Endometrial microvascular endothelial cells (primary cell): ENCODE data around the gene TAOK2. TPM values are rescaled to one million over a fixed set of nuclear protein-coding genes. Genes with fewer than 3 reads are reported as not detected.
"Not testable (repeated sequence)": the region's sequence is repeated elsewhere in the genome, so short reads cannot be mapped to it uniquely, and the experiment has no call there.

Experiments
- in situ Hi-C: cut with HindIII; loops from 2 replicates; pipeline ENCODE4 v1.10.0; 2017; ENCODE audit warnings: low sequenced_read_pairs, low pct_unique_long_range_greater_than_20kb; ENCODE audit errors: inconsistent ontology term
- total RNA-seq: library from RNA; depleted of rRNA; stranded (reverse); fragments of >200 nt; gene quantifications from one replicate; pipeline ENCODE4 v1.2.3, GENCODE V29; 2015; ENCODE audit errors: inconsistent ontology term

Gene TAOK2
- 87.5 TPM for total RNA-seq

DNA sequence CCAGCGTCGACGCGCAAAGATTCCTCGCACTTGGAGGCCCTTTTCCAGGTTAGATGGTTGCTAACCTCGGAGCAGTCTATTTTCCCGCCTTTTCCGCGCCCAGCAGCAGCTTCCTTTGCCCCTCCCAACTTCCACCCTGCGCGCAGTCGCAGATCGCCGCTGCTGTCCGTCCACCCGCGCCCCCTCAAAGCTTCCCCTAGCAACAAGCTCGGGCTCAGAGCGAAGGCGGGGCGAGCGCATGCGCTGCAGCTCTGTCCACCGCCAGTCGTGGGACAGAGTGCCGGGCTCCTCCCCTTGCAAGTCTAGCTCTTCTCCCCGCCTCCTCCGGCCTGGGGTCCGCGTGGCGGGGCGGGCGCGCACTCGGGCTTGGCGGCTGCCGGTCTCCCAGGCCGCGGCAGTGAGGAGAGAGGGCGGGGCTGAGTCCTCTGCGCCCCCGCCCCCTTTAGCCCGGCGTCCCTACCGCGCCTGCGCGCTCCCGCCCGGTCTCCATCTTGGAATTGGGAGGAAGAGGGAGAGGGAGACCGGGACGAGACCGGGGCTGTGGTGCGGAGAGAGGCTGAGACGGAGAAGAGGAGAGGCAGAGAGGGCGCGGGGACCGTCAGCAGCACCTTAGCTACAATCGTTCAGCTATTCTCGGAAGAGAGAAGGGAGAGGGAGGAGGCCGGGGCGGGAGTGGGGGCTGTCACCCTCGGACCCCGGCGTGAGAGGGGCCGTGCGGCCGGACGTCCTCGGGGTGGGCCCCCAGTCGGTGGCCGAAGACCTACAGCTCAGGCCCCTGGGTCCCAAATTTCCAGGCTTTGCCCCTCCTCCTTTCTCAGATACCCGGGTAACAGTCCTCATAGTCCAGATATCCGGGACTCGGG lies at the start of gene TAOK2:
Gene TAOK2 (plus strand): TSS at position 485 of the 863 bp plus-strand sequence. CDS start 3,905 bp downstream, outside the sequence.
- in situ Hi-C loops: no loop called here

DNA sequence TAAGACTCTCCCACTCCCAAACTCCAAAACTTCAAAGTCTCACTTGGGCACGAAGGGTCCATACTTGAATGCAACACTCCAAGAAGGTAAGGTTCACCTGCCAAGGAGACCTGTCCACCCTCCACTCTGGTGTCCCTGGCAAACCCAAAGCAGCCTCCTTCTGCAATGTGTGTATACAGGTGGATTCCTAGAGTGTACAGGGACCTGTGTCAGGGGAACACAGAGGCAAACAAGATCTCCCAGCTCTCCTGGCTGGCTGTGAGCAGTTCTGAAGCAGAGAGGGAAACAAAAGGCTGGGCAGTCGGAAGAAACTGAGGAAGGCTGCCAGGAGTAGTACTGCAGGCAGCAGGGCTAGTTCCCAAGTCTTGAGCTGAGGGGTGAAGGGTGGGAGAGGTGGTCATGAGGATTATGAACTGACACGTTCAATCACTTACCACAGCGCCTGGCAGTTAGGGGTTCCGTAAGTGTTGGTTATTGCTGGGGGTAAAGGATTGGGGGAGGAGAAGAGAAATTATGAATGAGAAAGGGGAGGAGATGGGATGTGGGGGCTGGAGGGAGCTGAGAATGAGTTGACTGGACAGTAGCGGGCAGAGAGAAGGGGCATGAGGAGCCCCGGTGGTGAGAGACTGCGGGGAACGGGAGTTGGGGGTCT lies 48.4 kb upstream of the TAOK2 start:
- in situ Hi-C loops: no loop called here

DNA sequence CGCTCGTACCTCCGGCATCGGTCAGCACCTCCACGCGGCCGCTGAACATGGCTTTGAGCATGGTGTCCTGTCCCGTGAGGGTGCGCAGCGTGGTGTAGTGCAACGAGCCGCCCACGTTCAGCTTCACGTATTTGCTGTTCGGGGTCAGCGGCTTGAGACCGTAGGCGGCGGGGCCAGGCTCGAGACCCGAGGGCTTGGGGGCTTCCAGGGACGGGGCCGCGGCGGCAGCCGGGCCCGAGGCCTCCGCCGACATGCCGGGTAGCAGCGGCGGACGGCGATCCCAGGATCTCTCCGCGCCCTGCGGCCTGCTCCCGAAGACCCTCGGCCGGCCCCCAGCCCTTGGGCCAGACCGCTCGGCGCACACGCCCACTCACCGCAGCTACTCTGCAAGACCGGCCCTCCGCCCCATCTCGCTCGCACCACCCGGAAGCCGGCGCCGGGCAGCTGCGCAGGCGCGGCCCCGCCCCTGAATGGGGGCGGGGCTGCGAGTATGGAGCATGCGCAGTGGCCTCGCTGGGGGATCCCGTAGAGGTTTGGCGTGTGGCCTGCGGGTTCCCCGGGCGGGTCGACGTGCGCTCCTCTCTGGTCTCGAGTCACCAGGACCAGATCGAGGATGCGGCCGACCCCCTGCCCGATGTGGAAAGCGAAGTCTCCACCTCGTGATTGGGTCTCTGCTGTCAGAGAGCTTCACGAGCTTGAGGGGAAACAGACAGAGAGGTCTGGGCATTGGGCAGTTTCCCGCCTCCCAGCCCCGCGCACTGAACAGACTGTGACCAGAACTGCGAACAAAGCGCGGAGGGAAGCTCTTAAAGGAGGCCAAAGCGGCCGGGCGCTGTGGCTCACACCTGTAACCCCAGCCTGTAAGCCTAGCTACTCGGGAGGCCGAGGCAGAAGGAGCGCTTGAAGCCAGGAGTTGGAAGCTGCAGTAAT lies 47.6 kb upstream of the TAOK2 start, which contains the start of gene KCTD13:
Gene KCTD13 (minus strand): TSS at position 446 of the 930 bp plus-strand sequence. CDS start 193 bp downstream, at position 253.
- in situ Hi-C loops: no loop called here

DNA sequence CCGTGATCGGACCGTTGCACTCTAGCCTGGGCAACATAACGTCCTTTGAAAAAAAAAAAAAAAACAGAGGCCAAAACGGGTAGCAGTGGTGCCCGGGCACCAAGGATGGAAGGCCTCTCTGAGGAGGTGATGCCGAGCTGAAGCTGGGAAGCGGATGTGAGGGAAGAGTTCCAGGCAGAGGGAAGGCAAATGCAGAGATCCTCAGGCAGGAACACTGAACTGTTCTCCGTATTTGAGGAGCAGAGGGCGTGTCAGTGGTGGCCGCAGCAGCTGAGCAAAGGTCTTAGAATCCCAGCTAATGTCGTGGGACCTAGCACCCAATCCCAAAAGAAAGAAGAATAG lies 47.0 kb upstream of the TAOK2 start:
- in situ Hi-C loops: no loop called here

DNA sequence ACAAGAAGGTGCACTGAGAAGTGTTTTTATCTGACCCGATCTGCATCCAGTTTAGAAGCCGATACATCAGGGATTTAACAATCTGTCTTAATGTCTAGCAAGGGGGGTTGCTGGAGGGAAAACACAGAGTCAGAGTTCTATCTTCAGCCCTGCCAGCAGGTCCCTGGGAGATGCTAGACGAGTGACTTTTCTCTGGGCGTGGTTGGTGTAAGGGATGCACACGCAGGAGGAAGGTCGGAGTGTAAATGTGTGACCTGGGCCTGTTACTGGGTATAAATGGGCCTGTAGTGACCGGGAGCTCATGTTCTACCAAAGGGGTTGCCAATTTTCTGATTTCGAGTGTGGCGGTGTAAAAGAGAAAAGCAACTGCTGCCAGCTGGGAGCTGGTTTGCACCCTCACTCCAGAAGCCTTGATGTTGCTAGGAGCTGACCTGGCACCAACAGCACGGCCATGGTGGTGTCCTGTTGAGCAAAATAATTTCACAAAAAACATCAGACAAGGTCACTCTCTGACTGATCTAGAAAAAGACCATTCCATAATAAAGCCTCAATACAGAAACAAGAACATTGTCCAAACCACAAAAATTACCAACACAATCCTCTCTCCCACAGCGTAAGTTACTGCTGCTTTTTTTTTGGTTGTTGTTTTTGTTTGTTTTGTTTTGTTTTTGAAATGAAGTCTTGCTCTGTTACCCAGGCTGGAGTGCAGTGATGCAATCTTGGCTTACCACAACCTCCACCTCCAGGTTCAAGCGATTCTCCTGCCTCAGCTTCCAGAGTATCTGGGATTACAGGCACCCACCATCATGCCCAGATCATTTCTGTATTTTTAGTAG lies 46.4 kb upstream of the TAOK2 start:
- in situ Hi-C loops: no loop called here

- in situ Hi-C loops: not testable (repeated sequence)
These were observed 41.9 kb upstream of the TAOK2 start for GRCh38 chr16:29931750-29932149.

DNA sequence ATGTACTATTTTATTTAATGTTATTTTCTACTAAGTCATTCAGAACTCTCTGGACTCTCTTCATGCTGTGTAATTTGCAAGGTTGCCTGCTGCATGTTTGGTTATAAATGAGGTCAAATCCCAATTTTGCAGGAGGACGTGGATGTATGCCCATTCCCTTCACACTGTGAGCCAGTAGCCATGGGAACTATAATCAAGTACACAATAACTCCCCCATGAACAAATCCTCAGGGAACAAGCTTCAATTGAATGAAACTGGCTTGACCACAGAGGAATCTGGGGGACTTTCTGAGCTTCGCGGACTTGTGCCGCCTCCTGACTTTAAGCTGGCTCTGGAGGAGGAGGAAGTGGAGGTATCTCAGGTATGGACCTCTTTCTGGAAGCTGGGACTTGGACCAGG lies 33.0 kb upstream of the TAOK2 start:
- in situ Hi-C loops: no loop called here

- in situ Hi-C loops: no loop called here
These were observed 29.5 kb upstream of the TAOK2 start for GRCh38 chr16:29943846-29944799.

GRCh38 chr16:29947897-29948296 lies 25.8 kb upstream of the TAOK2 start:
- in situ Hi-C loops: no loop called here

DNA sequence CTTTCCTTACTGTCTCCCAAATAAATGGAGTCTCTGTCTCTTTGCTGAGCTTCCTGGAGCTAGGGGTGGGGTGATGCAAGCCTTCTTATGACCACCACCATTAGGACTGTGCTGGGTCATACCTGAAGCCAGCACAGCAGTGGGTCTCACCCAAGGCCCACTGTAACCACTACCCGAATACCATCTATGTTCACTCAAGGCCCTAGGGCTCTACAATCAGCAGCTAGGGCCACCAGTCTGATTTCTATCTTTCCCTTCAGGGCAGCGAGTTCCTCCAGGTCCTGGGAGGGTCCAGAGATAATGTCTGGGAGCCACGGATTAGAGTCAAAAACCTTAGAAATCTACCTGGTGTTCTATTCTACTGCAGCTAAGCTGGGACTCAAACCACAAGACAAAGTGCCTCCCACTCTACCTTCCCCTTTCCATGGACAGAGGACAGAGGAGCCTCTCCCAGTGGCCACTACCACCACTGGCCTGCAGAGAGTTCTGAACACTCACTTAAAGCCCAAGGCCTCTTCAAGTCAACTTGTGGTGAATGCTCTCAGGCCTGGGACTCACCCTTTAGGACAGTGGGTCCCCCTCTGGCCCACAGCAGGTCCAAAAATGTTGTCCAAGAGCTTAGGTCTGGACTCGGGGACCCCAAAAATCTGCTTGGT lies 22.7 kb upstream of the TAOK2 start:
- in situ Hi-C loops: no loop called here

DNA sequence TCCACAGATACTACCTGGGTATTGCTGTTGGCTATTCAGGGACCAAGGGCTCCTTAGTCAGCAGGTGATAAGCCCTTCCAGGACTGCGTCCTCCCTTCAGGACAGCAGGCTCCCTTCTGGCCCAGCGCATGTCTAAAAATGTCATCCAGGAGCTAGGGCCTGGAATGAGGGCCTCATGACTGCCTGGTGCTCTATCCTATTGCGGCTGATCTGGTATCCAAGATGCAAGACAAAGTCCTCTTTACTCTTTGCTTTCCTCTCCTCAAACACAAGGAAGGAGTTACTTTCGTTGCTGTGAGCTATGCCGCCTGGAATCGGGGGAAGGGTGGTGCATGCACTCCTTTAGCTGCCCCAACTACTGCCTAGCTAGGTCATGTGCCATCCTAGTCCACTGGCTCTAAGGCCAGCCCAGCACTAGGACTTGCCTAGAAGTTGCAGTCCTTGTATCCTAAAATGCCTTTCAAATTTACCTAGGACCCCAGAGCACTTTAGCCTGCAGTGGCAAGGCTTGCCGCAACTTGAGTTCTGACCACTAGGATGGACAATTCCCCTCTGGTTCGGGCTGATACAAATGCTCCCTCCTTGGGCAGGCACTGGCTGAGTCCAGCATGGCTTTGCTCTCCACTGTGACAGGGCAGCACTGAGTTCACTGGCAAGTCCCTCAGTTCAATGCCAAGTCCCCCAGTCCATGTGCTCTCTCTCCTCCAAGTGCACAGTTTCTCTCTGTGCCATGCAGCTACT lies 21.9 kb upstream of the TAOK2 start:
- in situ Hi-C loops: no loop called here

DNA sequence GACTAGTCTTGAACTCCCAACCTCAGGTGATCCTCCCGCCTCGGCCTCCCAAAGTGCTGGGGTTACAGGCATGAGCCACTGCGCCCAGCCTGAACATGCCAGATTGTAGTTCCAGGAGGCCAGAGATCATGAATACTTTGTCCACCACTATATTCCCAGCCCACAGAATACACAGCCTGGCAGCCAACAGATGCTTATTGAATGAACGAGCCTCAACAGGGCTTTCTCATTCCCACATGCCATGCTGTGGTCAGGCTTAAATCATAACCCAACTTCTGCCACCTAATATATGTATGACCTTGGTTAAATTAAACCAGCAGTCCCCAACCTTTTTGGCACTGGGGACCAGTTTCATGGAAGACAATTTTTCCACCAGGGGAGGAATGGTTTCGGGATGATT lies 14.9 kb upstream of the TAOK2 start:
- in situ Hi-C loops: no loop called here

DNA sequence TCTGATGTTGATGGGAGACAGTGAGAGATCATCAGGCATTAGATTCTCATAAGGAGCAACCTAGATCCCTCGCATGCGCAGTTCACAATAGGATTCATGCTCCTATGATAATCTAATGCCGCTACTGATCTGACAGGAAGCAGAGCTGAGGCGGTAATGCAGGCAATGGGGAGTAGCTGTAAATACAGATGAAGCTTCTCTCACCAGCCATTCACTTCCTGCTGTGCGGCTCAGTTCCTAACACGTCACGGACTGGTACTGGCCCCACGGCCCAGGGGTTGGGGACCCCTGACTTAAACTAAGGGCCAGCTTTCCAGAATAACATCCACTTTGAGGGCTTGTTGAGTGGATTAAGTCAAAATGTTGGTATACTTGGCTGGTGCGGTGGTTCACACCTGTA lies 14.4 kb upstream of the TAOK2 start:
- in situ Hi-C loops: no loop called here

GRCh38 chr16:29959821-29960220 lies 13.8 kb upstream of the TAOK2 start:
- in situ Hi-C loops: not testable (repeated sequence)

DNA sequence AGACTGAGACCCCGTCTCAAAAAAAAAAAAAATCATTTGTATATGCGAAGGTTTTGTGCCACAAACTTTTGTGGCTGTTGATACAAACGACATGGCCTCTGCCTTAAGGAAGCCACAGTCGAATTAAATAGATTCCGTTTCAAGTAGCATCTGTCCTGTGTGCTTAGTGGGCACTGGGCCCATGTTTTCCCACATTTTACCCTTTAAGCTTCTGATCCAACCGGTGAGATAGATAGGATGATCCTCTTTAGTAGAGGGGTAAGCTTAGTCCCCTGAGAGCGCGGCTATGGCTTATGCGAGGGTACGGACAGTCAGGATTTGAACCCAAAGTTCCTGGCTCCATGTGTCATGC lies 12.6 kb upstream of the TAOK2 start:
- in situ Hi-C loops: no loop called here
